Adrenal gland (tissue), 19 donors: Measurements from ENCODE around the gene PNLDC1. TPM values are rescaled to one million over a fixed set of nuclear protein-coding genes. Genes with fewer than 3 reads are reported as not detected.

Experiments used
- DNase-seq, 7 donors: peaks; one replicate each; pipeline ENCODE4 v3.0.0-alpha.2; 2019 to 2020
- H3K27ac ChIP-seq, 5 donors: fragments of 200-600 bp; sonication (generic) in 4 of 5; 1 replicate in 3 of 5; 2 replicates in 2 of 5; pipeline versions ENCODE4 v1.5.1 to v1.8.0; 2016 to 2020; ENCODE audit warnings: mild to moderate bottlenecking in 1 of 5
- H3K27me3 ChIP-seq: fragments of 200-600 bp; 2 replicates; pipeline ENCODE4 v1.8.0; 2021
- H3K36me3 ChIP-seq, 2 donors: fragments of 200-600 bp; replicated peaks in 1 of 2; 1 replicate in 1 of 2; 2 replicates in 1 of 2; pipeline versions ENCODE4 v1.5.1 to v1.8.0; 2018 to 2022
- H3K4me1 ChIP-seq, 2 donors: fragments of 200-600 bp; replicated peaks in 1 of 2; 1 replicate in 1 of 2; 2 replicates in 1 of 2; pipeline versions ENCODE4 v1.5.1 to v1.8.0; 2018 to 2021
- H3K4me3 ChIP-seq, 4 donors: fragments of 200-600 bp; sonication (generic) in 3 of 4; one replicate each; pipeline ENCODE4 v1.5.1; 2016 to 2018
- H3K9me3 ChIP-seq, 3 donors: fragments of 200-600 bp; sonication (generic) in 1 of 3; replicated peaks in 1 of 3; 1 replicate in 2 of 3; 2 replicates in 1 of 3; pipeline versions ENCODE4 v1.5.1 to v1.8.0; 2016 to 2021
- POLR2A ChIP-seq, 2 donors: fragments of 450-650 bp; IDR thresholded peaks; one replicate each; pipeline ENCODE4 v1.6.1; 2017; ENCODE audit warnings: antibody characterized with exemption in 2 of 2, mild to moderate bottlenecking in 2 of 2, moderate library complexity in 1 of 2
- WGBS, 4 donors: extraction: QIAGEN DNeasy Blood & Tissue Kit in 2 of 4; methylation state at CpG; one replicate each; pipeline versions ENCODE4 v1.1.5 to v1.1.7; 2013 to 2017; 5-methylcytosine and 5-hydroxymethylcytosine counted together
- intact Hi-C, 2 donors: fragments of 100-400 bp; cut with DNase I; formaldehyde crosslinking; loops; one replicate each; pipeline versions ENCODE4 v1.14.1 to v1.15.0; 2022 to 2023
- long read RNA-seq, 10 donors: library from polyadenylated mRNA in 3 of 10; unstranded in 2 of 10; stranded (forward) in 1 of 10; transcript quantifications; one replicate each; pipeline ENCODE4 v2.0.0 and lab custom pipeline, GENCODE V29; 2021 to 2026
- polyA plus RNA-seq, 3 donors: library from polyadenylated mRNA; stranded (reverse); fragments of 200-250 nt in 2 of 3; fragments of 350-450 nt in 1 of 3; fragmentation: Illumina TruSeq in 1 of 3; extraction: RNeasy Lipid Tissue Mini Kit (QIAGEN cat#74804) in 1 of 3; gene quantifications; one replicate each; pipeline ENCODE4 v1.2.3, GENCODE V29; 2013 to 2014
- total RNA-seq, 9 donors: library from RNA; depleted of rRNA in 4 of 9; stranded (reverse); fragments of >200 nt in 4 of 9; fragments of 120-200 nt in 1 of 9; fragmentation: NEBNext Ultra II Directional in 1 of 9; extraction: Animal tissue kit (Norgen Biotek cat#: 25700) in 1 of 9; gene quantifications; one replicate each; pipeline versions ENCODE4 v1.1.0 to v1.2.4, GENCODE V29; 2013 to 2023
- TF ChIP-seq, protein P1 (sequence below), 6 experiments: fragments of 450-650 bp in 4 of 6; fragments of 200-600 bp in 2 of 6; sonication (generic) in 1 of 6; IDR thresholded peaks; 1 replicate in 5 of 6; 2 replicates in 1 of 6; pipeline versions ENCODE4 v1.5.1 to v1.8.0; 2016 to 2021; ENCODE audit warnings: antibody characterized with exemption in 6 of 6, mild to moderate bottlenecking in 2 of 6, moderate library complexity in 1 of 6
- donor health status: healthy with polysubstance abuse.
- donor health status: Bipolar disorder and iron deficiency.
- donor health status: DM: yes; HTN: yes; CAD: no.
- donor health status: DM: no; HTN: no; CAD: no.
- donor health status: DM: no; HTN: no; CAD: no.
- donor health status: DM: yes; HTN: yes; CAD: no.

PNLDC1 gene, protein sequence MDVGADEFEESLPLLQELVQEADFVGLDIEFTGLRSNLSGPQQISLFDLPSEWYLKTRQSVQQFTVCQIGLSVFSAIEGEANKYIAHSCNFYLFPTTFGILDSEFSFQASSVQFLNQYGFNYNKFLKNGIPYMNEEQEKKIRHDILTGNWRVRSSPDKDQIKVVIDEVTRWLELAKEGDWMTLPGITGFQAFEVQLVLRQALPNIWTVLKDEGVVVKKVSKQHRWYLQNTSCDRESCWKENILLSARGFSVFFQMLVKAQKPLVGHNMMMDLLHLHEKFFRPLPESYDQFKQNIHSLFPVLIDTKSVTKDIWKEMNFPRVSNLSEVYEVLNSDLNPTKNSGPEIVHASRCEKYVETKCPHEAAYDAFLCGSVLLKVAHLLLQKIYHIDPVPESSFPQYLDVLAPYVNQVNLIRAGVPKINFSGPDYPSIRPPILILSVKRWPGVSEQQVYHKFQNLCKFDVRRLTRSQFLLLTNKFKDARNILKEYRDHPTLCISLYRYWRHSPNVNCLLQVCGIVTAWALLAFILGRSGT
- total RNA-seq (1 to 10 TPM in 1 of 9 donors, under 1 TPM in 2, not detected in 6; 0.14 to 2.9 (median 0.39) TPM), polyA plus RNA-seq (under 1 TPM in 2 of 3 donors, not detected in 1; 0.07 to 0.48 TPM)
- long read RNA-seq, donor 1, result 0 reads
- long read RNA-seq, donor 2, result 0 reads
- long read RNA-seq, donor 3, result 0 reads
- long read RNA-seq, donor 4, result 0 reads
- long read RNA-seq, donor 5, result 0 reads
- long read RNA-seq, donor 6, result 0 reads
- long read RNA-seq, donor 7, result 0 reads
- long read RNA-seq, donor 8, result 0 reads
- long read RNA-seq, donor 9, result 0 reads
- long read RNA-seq, donor 10, result 0 reads

DNA sequence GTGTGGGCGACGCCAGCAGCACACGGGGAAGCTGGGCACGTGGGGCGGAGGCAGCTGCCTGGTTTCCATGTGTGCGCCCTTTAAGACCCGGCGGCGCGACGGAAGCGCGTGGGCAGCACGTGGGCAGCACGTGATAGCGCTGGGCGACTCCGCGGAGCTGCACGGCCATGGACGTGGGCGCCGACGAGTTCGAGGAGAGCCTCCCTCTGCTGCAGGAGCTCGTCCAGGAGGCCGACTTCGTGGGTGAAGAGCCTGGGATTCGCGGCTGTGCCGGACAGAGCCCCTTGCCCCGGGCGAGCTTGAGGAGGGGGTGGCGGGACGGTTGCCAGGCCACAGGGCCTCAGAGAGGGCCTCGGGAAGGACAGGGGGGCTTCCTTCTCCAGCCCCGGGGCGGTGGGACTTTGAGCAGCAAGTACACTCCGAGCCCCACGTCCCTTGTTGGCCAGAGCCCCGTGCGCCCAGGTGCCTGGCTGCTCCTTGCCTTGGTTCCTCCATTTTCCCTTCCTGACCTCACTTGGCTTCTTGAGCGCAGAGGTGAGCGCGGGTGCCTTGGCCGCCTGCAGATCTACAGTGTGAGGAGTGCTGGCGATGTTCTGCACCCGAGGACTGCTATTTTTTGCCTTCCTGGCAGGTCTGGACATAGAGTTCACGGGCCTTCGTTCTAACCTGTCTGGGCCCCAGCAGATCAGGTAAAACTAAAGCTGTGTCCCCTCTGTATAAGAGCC is at the start of gene PNLDC1:
Gene PNLDC1 (plus strand): TSS at position 136 of the 725 bp plus-strand sequence. CDS start 32 bp downstream, at position 168.
- WGBS, 4 donors, result 88 to 93% (median 90%) methylated on average over 20 to 50 of the region's 50 CpGs
- Histone ChIP-seq H3K4me3 (no peak within 1 kb of the TSS), H3K27ac (no peak within 1 kb of the TSS), H3K36me3 (peaks cover 0 to 33% of the 10 kb centered on the region in 2 donors), H3K4me1 (no peaks in the 10 kb centered on the region), H3K9me3 (no peaks in the 10 kb centered on the region), H3K27me3 (no peaks in the 10 kb centered on the region)
- no peak for DNase-seq
- TF ChIP-seq POLR2A (IDR thresholded peaks at IDR 0.05), result no peak
- TF ChIP-seq, protein P1, sequence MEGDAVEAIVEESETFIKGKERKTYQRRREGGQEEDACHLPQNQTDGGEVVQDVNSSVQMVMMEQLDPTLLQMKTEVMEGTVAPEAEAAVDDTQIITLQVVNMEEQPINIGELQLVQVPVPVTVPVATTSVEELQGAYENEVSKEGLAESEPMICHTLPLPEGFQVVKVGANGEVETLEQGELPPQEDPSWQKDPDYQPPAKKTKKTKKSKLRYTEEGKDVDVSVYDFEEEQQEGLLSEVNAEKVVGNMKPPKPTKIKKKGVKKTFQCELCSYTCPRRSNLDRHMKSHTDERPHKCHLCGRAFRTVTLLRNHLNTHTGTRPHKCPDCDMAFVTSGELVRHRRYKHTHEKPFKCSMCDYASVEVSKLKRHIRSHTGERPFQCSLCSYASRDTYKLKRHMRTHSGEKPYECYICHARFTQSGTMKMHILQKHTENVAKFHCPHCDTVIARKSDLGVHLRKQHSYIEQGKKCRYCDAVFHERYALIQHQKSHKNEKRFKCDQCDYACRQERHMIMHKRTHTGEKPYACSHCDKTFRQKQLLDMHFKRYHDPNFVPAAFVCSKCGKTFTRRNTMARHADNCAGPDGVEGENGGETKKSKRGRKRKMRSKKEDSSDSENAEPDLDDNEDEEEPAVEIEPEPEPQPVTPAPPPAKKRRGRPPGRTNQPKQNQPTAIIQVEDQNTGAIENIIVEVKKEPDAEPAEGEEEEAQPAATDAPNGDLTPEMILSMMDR (IDR thresholded peaks at IDR 0.05), result no peak
- intact Hi-C loops, result no loop called here

DNA sequence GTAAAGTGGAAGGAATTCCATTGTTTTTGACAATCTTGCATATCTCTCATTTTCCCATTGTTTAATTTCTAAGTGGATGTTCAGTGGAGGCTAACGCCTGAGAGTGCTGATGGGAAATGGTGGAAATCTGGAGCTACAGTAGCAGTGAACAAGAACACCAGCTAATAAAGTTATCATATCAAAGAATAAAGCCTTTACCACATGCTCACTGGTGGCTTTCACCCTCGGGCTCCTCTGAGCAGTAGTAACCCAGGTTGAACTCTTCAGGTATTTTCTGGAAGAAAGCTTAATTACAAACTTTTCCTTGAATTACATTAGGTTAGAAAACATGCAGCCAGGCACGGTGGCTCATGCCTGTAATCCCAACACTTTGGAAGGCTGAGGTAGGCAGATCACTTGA is 48.6 kb upstream of the PNLDC1 start:
- no peak overlapping the region for H3K4me3 ChIP-seq
- 86 to 92% (median 91%) methylated on average over 3 of the region's 3 CpGs for WGBS, 4 donors
- H3K4me1 ChIP-seq, result peaks cover 0 to 3% of the 10 kb centered on the region in 2 donors
- H3K27ac ChIP-seq, result no peak overlapping the region
- TF ChIP-seq, protein P1 (IDR thresholded peaks at IDR 0.05), result no peak
- no peak for TF ChIP-seq POLR2A (IDR thresholded peaks at IDR 0.05)
- no peaks in the 10 kb centered on the region for H3K27me3 ChIP-seq
- intact Hi-C loops, result no loop called here
- peaks cover 0 to 92% of the 10 kb centered on the region in 2 donors for H3K36me3 ChIP-seq
- no peaks in the 10 kb centered on the region for H3K9me3 ChIP-seq
- no peak for DNase-seq

DNA sequence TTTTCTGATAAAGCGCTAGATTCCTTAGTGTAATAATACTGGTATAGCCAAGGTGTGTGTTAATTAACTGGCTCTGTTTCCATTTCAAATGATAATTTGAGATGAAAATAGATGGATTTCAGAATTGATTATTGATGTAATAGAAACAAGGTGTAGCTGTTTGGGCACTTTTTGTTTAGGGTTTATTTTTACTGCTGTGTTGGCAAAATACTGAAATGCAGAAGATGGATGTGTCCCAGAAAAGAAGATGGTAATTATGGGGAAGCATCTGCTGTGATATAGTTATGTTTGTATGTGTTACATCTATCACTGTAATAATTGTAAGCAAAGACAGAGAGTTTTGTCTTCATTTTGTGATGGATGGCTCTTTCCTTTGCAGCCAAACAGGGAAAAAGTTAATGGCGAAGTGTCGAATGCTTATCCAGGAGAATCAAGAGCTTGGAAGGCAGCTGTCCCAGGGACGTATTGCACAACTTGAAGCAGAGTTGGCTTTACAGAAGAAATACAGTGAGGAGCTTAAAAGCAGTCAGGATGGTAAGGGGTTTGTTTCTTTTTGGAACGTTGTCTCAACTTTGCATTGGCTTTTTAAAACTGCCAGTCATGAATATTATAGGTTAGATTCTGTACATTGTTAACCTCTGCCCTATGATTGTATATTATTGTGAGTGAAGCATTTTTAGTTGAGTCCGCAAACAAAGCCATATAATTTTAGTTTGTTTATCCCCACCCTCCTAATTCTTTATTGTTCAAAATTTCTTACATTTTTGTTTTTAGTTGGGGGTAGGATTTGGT is 46.8 kb upstream of the PNLDC1 start:
- H3K27ac ChIP-seq, result no peak overlapping the region
- 69 to 75% (median 73%) methylated on average over 6 of the region's 6 CpGs for WGBS, 4 donors
- peaks cover 0 to 91% of the 10 kb centered on the region in 2 donors for H3K36me3 ChIP-seq
- intact Hi-C loops, result no loop called here
- H3K4me3 ChIP-seq, result no peak overlapping the region
- peaks cover 0 to 3% of the 10 kb centered on the region in 2 donors for H3K4me1 ChIP-seq
- TF ChIP-seq, protein P1 (IDR thresholded peaks at IDR 0.05), result no peak
- TF ChIP-seq POLR2A (IDR thresholded peaks at IDR 0.05), result no peak
- H3K27me3 ChIP-seq, result no peaks in the 10 kb centered on the region
- DNase-seq, result peak in 2 of 7 donors; percentile 23 to 56
- H3K9me3 ChIP-seq, result no peaks in the 10 kb centered on the region
